GM12874 (cell line): ENCODE results near the gene FAR2.

Source experiments
- TF ChIP-seq, protein P1 (sequence below): IDR thresholded peaks from 2 replicates; pipeline ENCODE4 v1.5.1; 2011; ENCODE audit warnings: low read depth, mild to moderate bottlenecking, control low read depth, low read length, moderate library complexity; ENCODE audit not compliant: insufficient read depth

The FAR2 gene

GRCh38 chr12:29269706-29270408 lies 120.8 kb downstream of the FAR2 start:
- TF ChIP-seq, protein P1, sequence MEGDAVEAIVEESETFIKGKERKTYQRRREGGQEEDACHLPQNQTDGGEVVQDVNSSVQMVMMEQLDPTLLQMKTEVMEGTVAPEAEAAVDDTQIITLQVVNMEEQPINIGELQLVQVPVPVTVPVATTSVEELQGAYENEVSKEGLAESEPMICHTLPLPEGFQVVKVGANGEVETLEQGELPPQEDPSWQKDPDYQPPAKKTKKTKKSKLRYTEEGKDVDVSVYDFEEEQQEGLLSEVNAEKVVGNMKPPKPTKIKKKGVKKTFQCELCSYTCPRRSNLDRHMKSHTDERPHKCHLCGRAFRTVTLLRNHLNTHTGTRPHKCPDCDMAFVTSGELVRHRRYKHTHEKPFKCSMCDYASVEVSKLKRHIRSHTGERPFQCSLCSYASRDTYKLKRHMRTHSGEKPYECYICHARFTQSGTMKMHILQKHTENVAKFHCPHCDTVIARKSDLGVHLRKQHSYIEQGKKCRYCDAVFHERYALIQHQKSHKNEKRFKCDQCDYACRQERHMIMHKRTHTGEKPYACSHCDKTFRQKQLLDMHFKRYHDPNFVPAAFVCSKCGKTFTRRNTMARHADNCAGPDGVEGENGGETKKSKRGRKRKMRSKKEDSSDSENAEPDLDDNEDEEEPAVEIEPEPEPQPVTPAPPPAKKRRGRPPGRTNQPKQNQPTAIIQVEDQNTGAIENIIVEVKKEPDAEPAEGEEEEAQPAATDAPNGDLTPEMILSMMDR: no peak

DNA sequence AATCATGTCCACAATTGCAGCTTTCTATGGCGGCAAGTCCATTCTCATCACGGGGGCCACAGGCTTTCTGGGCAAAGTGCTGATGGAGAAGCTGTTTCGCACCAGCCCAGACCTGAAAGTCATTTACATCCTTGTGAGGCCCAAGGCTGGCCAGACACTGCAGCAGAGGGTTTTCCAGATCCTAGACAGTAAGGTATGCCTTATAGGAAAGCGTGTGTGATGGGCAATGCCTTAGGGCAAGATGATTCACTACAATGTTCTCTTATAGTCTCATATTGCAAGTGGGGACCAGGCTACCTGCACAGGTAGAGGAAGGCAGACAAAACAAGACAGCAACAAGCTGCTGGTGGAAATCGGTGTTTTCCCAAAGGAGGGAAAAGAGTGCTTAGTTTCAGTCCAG lies 121.4 kb downstream of the FAR2 start:
- TF ChIP-seq, protein P1: no peak

GRCh38 chr12:29273178-29273843 lies 124.2 kb downstream of the FAR2 start:
- TF ChIP-seq, protein P1: no peak

DNA sequence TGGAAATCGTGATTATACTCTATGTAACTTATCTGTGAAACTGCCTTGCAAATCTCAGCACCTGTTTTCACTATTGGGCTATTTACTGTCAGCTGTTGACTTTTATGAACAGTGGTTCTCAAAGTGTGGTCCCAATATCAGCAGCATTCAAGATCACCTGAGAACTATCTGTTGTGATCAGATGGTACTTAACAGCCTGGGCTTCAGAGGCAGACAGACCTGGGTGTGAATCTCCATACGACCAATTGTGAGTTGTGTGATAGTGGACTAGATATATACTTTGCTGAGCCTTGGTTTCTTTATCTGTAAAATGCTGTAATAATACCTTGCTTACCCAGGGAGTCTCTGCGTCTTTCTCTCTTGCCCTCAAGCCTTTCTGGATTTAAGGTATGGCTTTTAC lies 126.8 kb downstream of the FAR2 start:
- TF ChIP-seq, protein P1: no peak

DNA sequence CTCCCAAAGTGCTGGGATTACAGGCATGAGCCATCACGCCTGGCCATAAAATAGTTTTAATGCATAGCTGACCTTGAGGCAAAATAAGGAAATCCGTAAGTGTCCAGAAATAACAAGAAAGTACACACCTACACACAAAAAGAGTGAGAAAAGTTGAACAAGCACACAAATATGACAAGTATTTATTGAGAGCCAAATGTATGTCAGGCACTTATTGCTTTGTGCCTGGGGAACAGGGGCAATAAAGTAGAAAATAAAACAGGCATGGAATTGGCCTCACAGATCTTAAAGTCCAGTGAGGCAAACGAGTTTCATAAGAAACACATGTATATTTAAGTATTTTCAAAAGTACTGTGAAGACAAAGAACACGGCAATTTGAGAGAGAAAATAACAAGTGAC lies 128.2 kb downstream of the FAR2 start:
- TF ChIP-seq, protein P1: no peak

DNA sequence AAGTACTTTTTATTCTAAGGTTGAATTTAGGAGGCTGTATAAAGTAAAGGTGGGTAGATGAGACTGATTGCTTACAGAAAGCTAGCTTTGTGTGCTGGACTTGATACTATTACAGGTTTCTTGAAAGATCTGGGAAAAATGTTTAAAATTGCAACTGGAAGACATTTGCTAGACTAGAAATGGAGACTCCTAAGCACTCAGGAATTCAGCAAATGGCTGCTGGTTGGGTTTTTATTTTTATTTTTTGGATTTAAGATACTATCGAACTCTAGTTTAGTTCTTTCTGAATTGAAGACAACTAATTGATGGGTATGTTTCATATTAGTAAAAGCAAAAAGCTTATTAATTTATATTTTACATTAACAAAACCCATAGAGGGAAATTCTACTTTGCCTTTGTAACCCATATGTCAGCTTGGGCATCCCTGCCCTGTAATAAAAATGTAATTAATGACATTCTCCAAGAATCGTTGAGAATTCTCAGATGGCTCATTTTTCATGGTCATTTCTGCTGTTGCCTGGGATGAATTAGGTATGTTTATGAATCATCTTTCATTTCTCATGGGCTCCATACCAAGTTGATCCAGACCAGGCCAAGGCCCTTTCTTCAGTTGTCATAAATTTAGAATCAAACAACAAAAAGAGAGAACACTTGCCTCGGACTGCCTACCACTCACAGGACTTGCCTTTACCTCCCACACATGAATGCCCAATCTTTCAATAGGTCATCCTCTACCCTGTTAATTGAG lies 129.8 kb downstream of the FAR2 start:
- TF ChIP-seq, protein P1: no peak

DNA sequence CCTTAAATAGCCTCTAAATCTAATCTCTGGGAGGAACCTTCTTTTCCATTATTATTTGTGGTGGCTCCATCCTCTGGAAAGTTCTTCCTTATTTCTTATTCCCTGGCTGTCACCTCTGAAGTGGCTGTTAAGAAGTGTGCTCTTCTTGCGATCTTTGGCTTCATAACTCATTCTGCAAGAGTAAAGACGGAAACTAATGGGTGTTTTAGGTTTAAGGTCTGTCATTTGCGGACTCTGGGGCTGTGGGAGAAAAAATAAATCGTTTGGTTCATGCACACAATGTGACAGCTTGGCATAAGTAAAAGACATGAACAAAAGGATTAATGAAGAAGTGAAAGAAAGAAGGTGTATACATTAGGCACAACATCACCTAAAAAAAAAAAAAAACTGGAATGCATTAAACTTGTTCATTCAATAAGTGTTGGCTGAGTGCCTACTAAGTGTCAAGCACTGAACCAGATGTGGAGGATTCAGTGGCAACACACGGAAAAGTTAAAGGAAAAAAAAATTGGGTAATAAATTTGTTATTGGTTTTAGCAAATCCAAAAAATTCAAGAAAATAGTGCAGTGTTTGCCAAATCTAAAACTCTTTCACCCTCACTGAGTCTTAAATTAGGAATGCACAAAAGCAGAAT lies 132.4 kb downstream of the FAR2 start:
- TF ChIP-seq, protein P1: no peak
